Measurements from ENCODE around the gene GALNT18.

DNA sequence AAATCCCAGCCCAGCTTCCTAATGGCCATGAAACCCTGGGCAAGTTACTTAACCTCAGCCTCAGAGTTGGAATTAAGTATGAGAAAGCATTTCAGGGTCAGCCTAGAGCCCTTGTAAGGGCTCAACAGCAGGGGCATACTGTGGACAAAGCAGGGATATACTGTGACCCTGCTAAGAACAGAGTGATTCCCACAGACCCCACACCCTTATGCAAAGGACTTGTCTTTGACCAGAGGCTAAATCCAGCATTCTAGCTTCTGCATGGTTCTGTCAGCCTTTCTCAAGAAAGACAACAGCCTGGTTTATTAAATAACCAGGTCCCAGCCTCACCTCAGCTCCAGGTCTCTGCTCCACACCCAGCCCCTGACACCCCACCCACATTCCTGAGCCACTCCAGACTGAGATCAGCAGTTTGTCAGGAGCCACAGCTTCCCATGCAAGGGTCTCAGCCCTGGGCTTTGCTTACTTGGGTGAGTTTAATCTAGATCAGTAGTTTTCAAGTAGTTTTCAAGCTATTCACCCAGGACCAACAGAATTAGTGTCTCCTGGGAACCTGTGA is 69.2 kb downstream of the GALNT18 start:
- TF ChIP-seq, protein P1, sequence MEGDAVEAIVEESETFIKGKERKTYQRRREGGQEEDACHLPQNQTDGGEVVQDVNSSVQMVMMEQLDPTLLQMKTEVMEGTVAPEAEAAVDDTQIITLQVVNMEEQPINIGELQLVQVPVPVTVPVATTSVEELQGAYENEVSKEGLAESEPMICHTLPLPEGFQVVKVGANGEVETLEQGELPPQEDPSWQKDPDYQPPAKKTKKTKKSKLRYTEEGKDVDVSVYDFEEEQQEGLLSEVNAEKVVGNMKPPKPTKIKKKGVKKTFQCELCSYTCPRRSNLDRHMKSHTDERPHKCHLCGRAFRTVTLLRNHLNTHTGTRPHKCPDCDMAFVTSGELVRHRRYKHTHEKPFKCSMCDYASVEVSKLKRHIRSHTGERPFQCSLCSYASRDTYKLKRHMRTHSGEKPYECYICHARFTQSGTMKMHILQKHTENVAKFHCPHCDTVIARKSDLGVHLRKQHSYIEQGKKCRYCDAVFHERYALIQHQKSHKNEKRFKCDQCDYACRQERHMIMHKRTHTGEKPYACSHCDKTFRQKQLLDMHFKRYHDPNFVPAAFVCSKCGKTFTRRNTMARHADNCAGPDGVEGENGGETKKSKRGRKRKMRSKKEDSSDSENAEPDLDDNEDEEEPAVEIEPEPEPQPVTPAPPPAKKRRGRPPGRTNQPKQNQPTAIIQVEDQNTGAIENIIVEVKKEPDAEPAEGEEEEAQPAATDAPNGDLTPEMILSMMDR (IDR thresholded peaks at IDR 0.05) = no peak
- TF ChIP-seq POLR2AphosphoS5 (IDR thresholded peaks at IDR 0.05) = no peak

All from prostate gland (tissue), 2 donors.